GM23338 (cell line): ENCODE measurements around the gene NARS2. TPM values are rescaled to one million over a fixed set of nuclear protein-coding genes. Genes with fewer than 3 reads are reported as not detected.

Experiments used
- ATAC-seq: fragments of 200-7000 bp; cut with Tn5 transposase; 3 replicates; pipeline ENCODE4 v1.9.1; 2020
- DNase-seq: peaks from one replicate; pipeline ENCODE4 v3.0.0-alpha.2; 2015; ENCODE audit warnings: low spot score
- H2AFZ ChIP-seq: fragments of 200-600 bp; sonication (generic); 2 replicates; pipeline ENCODE4 v1.8.0; 2016; ENCODE audit warnings: antibody characterized with exemption, mild to moderate bottlenecking, moderate library complexity
- H3F3A ChIP-seq: fragments of 200-600 bp; sonication (generic); replicated peaks from 2 replicates; pipeline ENCODE4 v1.8.0; 2017; ENCODE audit warnings: antibody characterized with exemption, mixed run types, low read depth
- H3K27ac ChIP-seq: fragments of 200-600 bp; sonication (generic); 2 replicates; pipeline ENCODE4 v1.6.1; 2016; ENCODE audit warnings: low read depth
- H3K27me3 ChIP-seq: fragments of 200-600 bp; sonication (generic); 2 replicates; pipeline ENCODE4 v1.8.0; 2016; ENCODE audit warnings: mild to moderate bottlenecking, mixed run types, moderate library complexity; ENCODE audit not compliant: insufficient read depth
- H3K36me3 ChIP-seq: fragments of 200-600 bp; sonication (generic); 2 replicates; pipeline ENCODE4 v1.8.0; 2016; ENCODE audit warnings: mild to moderate bottlenecking; ENCODE audit not compliant: insufficient read depth
- H3K4me1 ChIP-seq: fragments of 200-600 bp; sonication (generic); 2 replicates; pipeline ENCODE4 v1.8.0; 2016; ENCODE audit warnings: mild to moderate bottlenecking, moderate library complexity; ENCODE audit not compliant: insufficient read depth
- H3K4me2 ChIP-seq: fragments of 200-600 bp; sonication (generic); 2 replicates; pipeline ENCODE4 v1.7.1; 2017; ENCODE audit warnings: mixed run types
- H3K4me3 ChIP-seq: fragments of 200-600 bp; sonication (generic); 2 replicates; pipeline ENCODE4 v1.6.1; 2016; ENCODE audit warnings: mixed run types
- H3K79me2 ChIP-seq: fragments of 200-600 bp; sonication (generic); replicated peaks from 2 replicates; pipeline ENCODE4 v1.8.0; 2017; ENCODE audit warnings: mild to moderate bottlenecking; ENCODE audit not compliant: insufficient read depth
- H3K9me2 ChIP-seq: fragments of 200-600 bp; sonication (generic); 2 replicates; pipeline ENCODE4 v1.8.0; 2017; ENCODE audit not compliant: insufficient read depth
- H4K20me1 ChIP-seq: fragments of 200-600 bp; sonication (generic); replicated peaks from 2 replicates; pipeline ENCODE4 v1.8.0; 2017; ENCODE audit warnings: mild to moderate bottlenecking; ENCODE audit not compliant: insufficient read depth
- H3K27ac Mint-ChIP-seq: 2 replicates; pipeline ENCODE4 v1.8.0; 2020; ENCODE audit warnings: inconsistent platforms, mild to moderate bottlenecking, moderate library complexity, mixed read lengths
- H3K27me3 Mint-ChIP-seq: 3 replicates; pipeline ENCODE4 v1.8.0; 2022; ENCODE audit warnings: low read depth, mild to moderate bottlenecking, moderate library complexity, mixed read lengths, inconsistent platforms; ENCODE audit not compliant: insufficient read depth, poor library complexity
- H3K36me3 Mint-ChIP-seq: 3 replicates; pipeline ENCODE4 v1.8.0; 2021; ENCODE audit warnings: low read depth, mild to moderate bottlenecking, inconsistent platforms, moderate library complexity, mixed read lengths
- H3K4me1 Mint-ChIP-seq: 3 replicates; pipeline ENCODE4 v1.8.0; 2020; ENCODE audit warnings: mild to moderate bottlenecking, inconsistent platforms, mixed read lengths
- H3K4me3 Mint-ChIP-seq: 3 replicates; pipeline ENCODE4 v1.8.0; 2021; ENCODE audit warnings: moderate library complexity, mild to moderate bottlenecking, inconsistent platforms, mixed read lengths
- H3K9me3 Mint-ChIP-seq: 3 replicates; pipeline ENCODE4 v1.8.0; 2020; ENCODE audit warnings: moderate library complexity, mild to moderate bottlenecking, inconsistent platforms, mixed read lengths
- CREB1 ChIP-seq: fragments of 250-450 bp; sonication (Bioruptor Pico); IDR thresholded peaks from 2 replicates; pipeline ENCODE4 v1.5.0; 2020; ENCODE audit warnings: low read depth, mild to moderate bottlenecking, moderate library complexity
- CTCF ChIP-seq, 2 experiments: fragments of 200-600 bp in 1 of 2; sonication (generic) in 1 of 2; conservative IDR thresholded peaks; 2 replicates each; pipeline versions ENCODE4 v1.5.1 to v1.6.1; 2016 to 2017; ENCODE audit warnings: antibody characterized with exemption in 2 of 2, low read depth in 2 of 2, mild to moderate bottlenecking in 2 of 2, moderate library complexity in 1 of 2
- ETS1 ChIP-seq: IDR thresholded peaks from 2 replicates; pipeline ENCODE4 v1.6.1; 2016; ENCODE audit warnings: antibody characterized with exemption
- EZH2 ChIP-seq: fragments of 200-600 bp; sonication (generic); IDR thresholded peaks from one replicate; pipeline ENCODE4 v1.8.0; 2017; ENCODE audit warnings: antibody characterized with exemption, mild to moderate bottlenecking, low read depth; ENCODE audit not compliant: unreplicated experiment
- POLR2AphosphoS5 ChIP-seq: IDR thresholded peaks from 2 replicates; pipeline ENCODE4 v1.6.1; 2016; ENCODE audit warnings: antibody characterized with exemption, low read depth
- ZNF331 ChIP-seq: fragments of 250-450 bp; sonication (Bioruptor Pico); IDR thresholded peaks from 2 replicates; pipeline ENCODE4 v1.5.0; 2020; ENCODE audit warnings: low read depth, mild to moderate bottlenecking, moderate library complexity
- polyA plus RNA-seq: library from polyadenylated mRNA; unstranded; fragments of >200 nt; fragmentation: Nextera tagmentation; extraction: Ambion mirVana; gene quantifications from 2 replicates; pipeline ENCODE4 v1.2.1, GENCODE V29; 2016
- total RNA-seq: library from RNA; depleted of rRNA; stranded (reverse); fragments of >200 nt; shearing (Covaris generic); gene quantifications from 2 replicates; pipeline ENCODE4 v1.2.3, GENCODE V29; 2014

NARS2 gene
- total and polyA plus RNA-seq, 2 experiments from 2014 or later: 45.7 to 62.0 TPM

GRCh38 chr11:78420255-78420764 lies 154.4 kb downstream of the NARS2 start:
- no peak overlapping the region for H2AFZ ChIP-seq

GRCh38 chr11:78419327-78419726 lies 155.3 kb downstream of the NARS2 start:
- H3K4me1 ChIP-seq: peaks cover 18% of the 10 kb centered on the region
- H3K4me3 Mint-ChIP-seq: no peak overlapping the region; the same call in 2 of the 3 replicates
- peaks cover 20% of the 10 kb centered on the region for H3K27me3 ChIP-seq
- H4K20me1 ChIP-seq: peaks cover 3% of the 10 kb centered on the region; the same call in 1 of the 2 replicates
- peaks cover 33% of the 10 kb centered on the region for H3K4me1 Mint-ChIP-seq
- H3K79me2 ChIP-seq: peaks cover 5% of the 10 kb centered on the region; the same call in 1 of the 2 replicates
- no peak overlapping the region for H3K27ac ChIP-seq
- ATAC-seq: no peak
- peak overlapping the region; percentile 95 for H3K4me2 ChIP-seq
- H3K36me3 ChIP-seq: no peaks in the 10 kb centered on the region
- no peak overlapping the region for H3K27ac Mint-ChIP-seq
- H3K9me2 ChIP-seq: no peaks in the 10 kb centered on the region
- H3K9me3 Mint-ChIP-seq: no peaks in the 10 kb centered on the region
- H3K36me3 Mint-ChIP-seq: no peaks in the 10 kb centered on the region
- TF ChIP-seq CTCF (conservative IDR thresholded peaks at IDR 0.05; ENCODE audit: low read depth in 2 of 2) (no peak), EZH2 (no peak), POLR2AphosphoS5 (no peak), ETS1 (no peak), CREB1 (CRISPR knock-in tag) (no peak)
- DNase-seq: no peak
- H3F3A ChIP-seq: 0 out of 2 replicates have a peak, but pooled peaks cover 12% of the 10 kb centered on the region
- no peak overlapping the region for H2AFZ ChIP-seq
- H3K4me3 ChIP-seq: peak overlapping the region; percentile 80
- H3K27me3 Mint-ChIP-seq: peaks cover 29% of the 10 kb centered on the region

More at GRCh38 chr11:78420255-78420764, 154.4 kb downstream of the NARS2 start:
- no peak overlapping the region for H3K27ac Mint-ChIP-seq
- H3K9me2 ChIP-seq: no peaks in the 10 kb centered on the region
- 0 out of 2 replicates have a peak, but pooled peaks cover 12% of the 10 kb centered on the region for H3F3A ChIP-seq
- peak overlapping the region; percentile 6; the same call in 1 of the 3 replicates for H3K4me3 Mint-ChIP-seq
- H3K36me3 ChIP-seq: no peaks in the 10 kb centered on the region
- TF ChIP-seq ZNF331 (CRISPR knock-in tag) (no peak), CTCF (conservative IDR thresholded peaks at IDR 0.05; ENCODE audit: low read depth in 2 of 2) (peak; percentile 60 to 77)
- no peak for ATAC-seq
- H3K4me1 Mint-ChIP-seq: peaks cover 42% of the 10 kb centered on the region
- H3K4me1 ChIP-seq: peaks cover 27% of the 10 kb centered on the region
- peaks cover 20% of the 10 kb centered on the region for H3K27me3 ChIP-seq
- no peak overlapping the region for H3K4me3 ChIP-seq
- peak; percentile 86 for DNase-seq
- H3K27ac ChIP-seq: no peak overlapping the region
- no peaks in the 10 kb centered on the region for H3K9me3 Mint-ChIP-seq
- H4K20me1 ChIP-seq: 0 out of 2 replicates have a peak, but pooled peaks cover under 1% of the 10 kb centered on the region
- H3K79me2 ChIP-seq: peaks cover 3% of the 10 kb centered on the region; the same call in 1 of the 2 replicates
- peaks cover 31% of the 10 kb centered on the region for H3K27me3 Mint-ChIP-seq
- H3K4me2 ChIP-seq: peak overlapping the region; percentile 29; the same call in 1 of the 2 replicates
- no peaks in the 10 kb centered on the region for H3K36me3 Mint-ChIP-seq
